ENCODE data around the gene VIPR2.

DNA sequence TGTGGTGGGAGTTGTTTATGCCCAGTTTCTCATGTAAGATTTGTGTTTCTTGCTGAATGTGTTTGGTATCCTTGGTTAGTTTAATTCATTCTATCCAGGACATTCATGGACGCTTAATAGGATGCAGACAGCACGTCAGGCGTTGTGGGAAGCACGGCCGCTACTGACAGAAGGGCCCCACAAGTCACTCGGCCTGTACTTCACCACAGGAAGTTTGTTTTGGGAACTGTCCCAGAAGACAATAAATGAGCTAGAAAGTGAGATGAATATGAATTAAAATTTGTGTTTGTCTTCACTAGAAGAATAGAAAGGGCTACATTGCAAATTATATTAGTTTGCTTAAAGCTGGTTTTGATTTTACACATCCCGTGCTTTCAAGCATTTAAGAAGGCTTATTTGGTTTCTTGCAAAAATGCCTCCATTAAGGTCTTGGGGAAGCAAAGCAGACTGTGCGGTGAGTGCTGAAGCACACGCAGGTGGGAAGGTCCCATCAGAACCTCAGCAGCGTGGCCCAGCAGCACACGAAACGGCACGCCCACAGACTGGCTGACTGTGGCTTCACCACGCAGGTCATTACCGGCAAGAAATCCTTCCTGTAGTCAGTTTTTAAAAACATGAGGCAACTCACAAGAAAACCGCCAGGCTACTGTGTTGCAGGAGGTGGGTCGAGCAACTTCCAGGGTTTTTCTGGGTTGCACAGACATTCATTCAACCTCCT lies 74.1 kb downstream of the VIPR2 start:
- TF ChIP-seq, protein P1, sequence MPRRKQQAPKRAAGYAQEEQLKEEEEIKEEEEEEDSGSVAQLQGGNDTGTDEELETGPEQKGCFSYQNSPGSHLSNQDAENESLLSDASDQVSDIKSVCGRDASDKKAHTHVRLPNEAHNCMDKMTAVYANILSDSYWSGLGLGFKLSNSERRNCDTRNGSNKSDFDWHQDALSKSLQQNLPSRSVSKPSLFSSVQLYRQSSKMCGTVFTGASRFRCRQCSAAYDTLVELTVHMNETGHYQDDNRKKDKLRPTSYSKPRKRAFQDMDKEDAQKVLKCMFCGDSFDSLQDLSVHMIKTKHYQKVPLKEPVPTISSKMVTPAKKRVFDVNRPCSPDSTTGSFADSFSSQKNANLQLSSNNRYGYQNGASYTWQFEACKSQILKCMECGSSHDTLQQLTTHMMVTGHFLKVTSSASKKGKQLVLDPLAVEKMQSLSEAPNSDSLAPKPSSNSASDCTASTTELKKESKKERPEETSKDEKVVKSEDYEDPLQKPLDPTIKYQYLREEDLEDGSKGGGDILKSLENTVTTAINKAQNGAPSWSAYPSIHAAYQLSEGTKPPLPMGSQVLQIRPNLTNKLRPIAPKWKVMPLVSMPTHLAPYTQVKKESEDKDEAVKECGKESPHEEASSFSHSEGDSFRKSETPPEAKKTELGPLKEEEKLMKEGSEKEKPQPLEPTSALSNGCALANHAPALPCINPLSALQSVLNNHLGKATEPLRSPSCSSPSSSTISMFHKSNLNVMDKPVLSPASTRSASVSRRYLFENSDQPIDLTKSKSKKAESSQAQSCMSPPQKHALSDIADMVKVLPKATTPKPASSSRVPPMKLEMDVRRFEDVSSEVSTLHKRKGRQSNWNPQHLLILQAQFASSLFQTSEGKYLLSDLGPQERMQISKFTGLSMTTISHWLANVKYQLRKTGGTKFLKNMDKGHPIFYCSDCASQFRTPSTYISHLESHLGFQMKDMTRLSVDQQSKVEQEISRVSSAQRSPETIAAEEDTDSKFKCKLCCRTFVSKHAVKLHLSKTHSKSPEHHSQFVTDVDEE (CRISPR knock-in tag; IDR thresholded peaks at IDR 0.05): no peak
- TF ChIP-seq ESRRG (CRISPR knock-in tag; IDR thresholded peaks at IDR 0.05) (no peak), ZFP3 (CRISPR knock-in tag; IDR thresholded peaks at IDR 0.05) (no peak)
